Skeletal muscle tissue (tissue), 4 donors: ENCODE results near the gene KIZ. TPM values are rescaled to one million over a fixed set of nuclear protein-coding genes. Genes with fewer than 3 reads are reported as not detected.

ENCODE experiments used
- H3K27ac ChIP-seq: one replicate; pipeline ENCODE4 v1.7.0; 2013; ENCODE audit warnings: mild to moderate bottlenecking, low read depth, low read length, inconsistent platforms
- H3K27me3 ChIP-seq, 3 donors: one replicate each; pipeline ENCODE4 v1.7.0; 2013; ENCODE audit warnings: low read length in 3 of 3; ENCODE audit not compliant: control insufficient read depth in 3 of 3, insufficient read depth in 3 of 3
- H3K36me3 ChIP-seq, 3 donors: one replicate each; pipeline ENCODE4 v1.7.0; 2013; ENCODE audit warnings: low read length in 3 of 3; ENCODE audit not compliant: control insufficient read depth in 3 of 3, insufficient read depth in 3 of 3
- H3K4me1 ChIP-seq, 3 donors: one replicate each; pipeline ENCODE4 v1.7.0; 2013; ENCODE audit warnings: low read length in 3 of 3, mild to moderate bottlenecking in 3 of 3; ENCODE audit not compliant: control insufficient read depth in 3 of 3, insufficient read depth in 3 of 3
- H3K4me3 ChIP-seq, 3 donors: one replicate each; pipeline ENCODE4 v1.7.0; 2013; ENCODE audit warnings: low read length in 3 of 3
- H3K9ac ChIP-seq, 3 donors: one replicate each; pipeline ENCODE4 v1.7.0; 2013; ENCODE audit warnings: low read length in 3 of 3, mild to moderate bottlenecking in 3 of 3, moderate library complexity in 2 of 3, low read depth in 1 of 3
- H3K9me3 ChIP-seq, 3 donors: one replicate each; pipeline ENCODE4 v1.7.0; 2013; ENCODE audit warnings: low read length in 3 of 3; ENCODE audit not compliant: control insufficient read depth in 3 of 3
- total RNA-seq: library from RNA; depleted of rRNA; stranded (reverse); fragments of >200 nt; gene quantifications from one replicate; pipeline ENCODE4 v1.2.3, GENCODE V29; 2014
- donor health status: Osteomylitis.

Gene KIZ
- total RNA-seq, 1 donor from 2014 or later = 8.9 TPM

DNA sequence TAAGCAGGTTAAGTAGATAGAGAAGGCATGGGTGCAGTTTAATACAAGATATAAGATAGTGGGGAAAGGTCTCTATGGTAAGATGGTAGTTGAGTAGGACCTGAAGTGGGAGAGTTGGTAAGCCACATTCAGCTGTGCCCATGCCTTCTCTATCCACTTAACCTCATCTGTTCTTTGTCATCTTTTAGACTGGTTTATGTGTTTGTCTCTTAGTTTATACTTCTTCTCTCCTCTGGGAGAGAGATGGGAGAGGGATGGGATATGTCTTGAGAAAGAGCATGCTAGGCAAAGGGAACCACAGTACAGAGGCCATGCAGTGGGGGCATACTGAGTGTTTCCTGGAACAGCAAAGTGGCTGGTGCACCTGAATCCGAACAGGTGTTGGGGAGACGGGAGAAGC lies 46.7 kb downstream of the KIZ start:
- Histone ChIP-seq H3K4me1 (peaks cover 5 to 21% (median 9%) of the 10 kb centered on the region in 3 donors), H3K4me3 (no peak overlapping the region), H3K36me3 (no peaks in the 10 kb centered on the region), H3K9me3 (peaks cover 0 to under 1% (median under 1%) of the 10 kb centered on the region in 3 donors), H3K27ac (no peak overlapping the region), H3K9ac (no peak overlapping the region), H3K27me3 (no peaks in the 10 kb centered on the region)

DNA sequence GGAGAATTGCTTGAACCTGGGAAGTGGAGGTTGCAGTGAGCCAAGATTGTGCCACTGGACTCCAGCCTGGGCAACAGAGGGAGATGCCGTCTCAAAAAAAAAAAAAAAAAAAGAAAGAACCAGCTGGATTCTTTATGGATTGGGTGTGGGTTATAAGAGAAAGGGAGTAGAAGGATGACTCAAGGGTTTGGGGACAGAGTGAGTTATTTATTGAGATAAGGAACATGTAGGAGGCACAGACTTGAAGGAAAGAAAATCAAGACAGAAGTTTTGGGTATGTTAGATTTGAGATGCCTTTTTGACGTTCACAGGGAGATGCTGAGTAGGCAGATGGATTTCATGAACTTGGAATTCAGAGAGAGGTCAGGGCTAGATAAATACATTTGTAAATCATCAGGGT lies 47.6 kb downstream of the KIZ start:
- no peak overlapping the region for H3K27ac ChIP-seq
- H3K27me3 ChIP-seq = no peaks in the 10 kb centered on the region
- no peak overlapping the region for H3K4me3 ChIP-seq
- peaks cover 5 to 21% (median 9%) of the 10 kb centered on the region in 3 donors for H3K4me1 ChIP-seq
- no peak overlapping the region for H3K9ac ChIP-seq
- H3K9me3 ChIP-seq = peaks cover 0 to 4% (median 3%) of the 10 kb centered on the region in 3 donors
- no peaks in the 10 kb centered on the region for H3K36me3 ChIP-seq

DNA sequence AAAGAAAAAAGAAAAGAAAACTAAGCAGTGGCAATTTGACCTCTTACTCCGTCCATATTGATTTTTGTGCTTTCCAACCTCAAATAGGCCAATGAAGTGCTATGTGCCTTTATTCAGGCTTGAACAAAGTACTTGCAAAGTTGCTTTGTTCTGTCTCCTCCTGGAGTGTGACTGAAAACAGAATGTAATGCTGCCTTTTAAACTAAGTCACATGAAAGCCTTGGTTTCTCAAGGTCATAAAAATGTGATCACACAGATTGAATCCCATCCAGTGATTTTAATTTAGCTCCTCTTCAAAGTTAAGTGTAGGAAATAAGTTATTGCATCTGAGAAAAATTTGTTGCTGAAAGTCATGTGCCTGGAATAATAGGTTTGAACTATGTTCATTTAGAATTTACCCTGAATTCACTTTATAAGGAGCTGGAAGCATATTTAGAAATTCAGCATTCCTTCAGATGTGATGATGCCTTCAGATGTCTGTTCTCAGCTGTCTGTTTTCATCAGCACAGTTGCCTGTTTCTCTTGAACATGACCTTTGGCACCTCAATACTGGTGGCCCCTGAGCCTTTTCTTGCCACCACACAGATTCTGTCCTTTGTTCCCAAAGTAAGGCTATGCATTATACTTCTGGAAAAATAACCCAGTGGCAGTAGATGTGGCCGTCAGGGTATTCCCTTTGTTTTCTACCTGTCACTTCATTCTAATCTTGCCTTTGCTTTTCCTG lies 48.8 kb downstream of the KIZ start:
- H3K36me3 ChIP-seq = no peaks in the 10 kb centered on the region
- peaks cover 0 to 4% (median 3%) of the 10 kb centered on the region in 3 donors for H3K9me3 ChIP-seq
- no peaks in the 10 kb centered on the region for H3K27me3 ChIP-seq
- no peak overlapping the region for H3K27ac ChIP-seq
- H3K4me1 ChIP-seq = peaks cover 5 to 21% (median 9%) of the 10 kb centered on the region in 3 donors
- no peak overlapping the region for H3K9ac ChIP-seq
- no peak overlapping the region for H3K4me3 ChIP-seq

DNA sequence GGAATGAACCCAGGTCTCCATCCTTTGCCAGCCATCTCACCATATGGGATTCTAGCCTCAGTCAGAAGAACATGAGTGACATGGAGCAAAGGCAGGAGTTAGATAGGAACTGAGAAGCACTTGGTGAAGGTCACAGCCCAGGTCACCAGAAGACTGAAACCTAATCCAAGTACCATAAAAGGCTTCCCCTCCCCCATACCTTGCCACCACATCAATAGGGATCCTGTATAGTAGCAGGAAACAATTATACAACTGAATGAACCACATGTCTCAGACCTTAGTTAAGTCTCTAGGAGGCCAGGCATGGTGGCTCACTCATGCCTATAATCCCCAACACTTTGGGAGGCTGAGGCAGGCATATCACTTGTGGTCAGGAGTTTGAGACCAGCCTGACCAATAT lies 49.6 kb downstream of the KIZ start:
- no peaks in the 10 kb centered on the region for H3K36me3 ChIP-seq
- H3K9me3 ChIP-seq = peaks cover 0 to 4% (median 3%) of the 10 kb centered on the region in 3 donors
- no peak overlapping the region for H3K9ac ChIP-seq
- no peak overlapping the region for H3K4me3 ChIP-seq
- H3K27me3 ChIP-seq = no peaks in the 10 kb centered on the region
- no peak overlapping the region for H3K27ac ChIP-seq
- peaks cover 5 to 21% (median 9%) of the 10 kb centered on the region in 3 donors for H3K4me1 ChIP-seq

DNA sequence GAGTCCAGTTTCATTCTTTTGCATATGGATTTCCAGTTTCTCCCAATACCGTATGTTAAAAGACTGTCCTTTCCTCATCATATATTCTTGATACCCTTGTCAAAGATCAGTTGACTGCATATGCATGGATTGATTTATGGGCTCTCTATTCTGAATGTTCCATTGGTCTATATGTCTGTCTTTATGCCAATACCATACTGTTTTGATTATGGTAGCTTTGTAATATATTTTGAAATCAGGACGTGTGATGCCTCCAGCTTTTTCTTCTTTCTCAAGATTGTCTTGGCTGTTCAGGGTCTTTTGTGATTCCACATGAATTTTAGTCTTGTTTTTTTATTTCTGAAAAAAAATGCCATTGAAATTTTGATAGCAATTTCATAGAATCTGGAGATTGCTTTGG lies 51.9 kb downstream of the KIZ start:
- no peaks in the 10 kb centered on the region for H3K36me3 ChIP-seq
- H3K27ac ChIP-seq = no peak overlapping the region
- peaks cover 0 to 4% (median 3%) of the 10 kb centered on the region in 3 donors for H3K9me3 ChIP-seq

DNA sequence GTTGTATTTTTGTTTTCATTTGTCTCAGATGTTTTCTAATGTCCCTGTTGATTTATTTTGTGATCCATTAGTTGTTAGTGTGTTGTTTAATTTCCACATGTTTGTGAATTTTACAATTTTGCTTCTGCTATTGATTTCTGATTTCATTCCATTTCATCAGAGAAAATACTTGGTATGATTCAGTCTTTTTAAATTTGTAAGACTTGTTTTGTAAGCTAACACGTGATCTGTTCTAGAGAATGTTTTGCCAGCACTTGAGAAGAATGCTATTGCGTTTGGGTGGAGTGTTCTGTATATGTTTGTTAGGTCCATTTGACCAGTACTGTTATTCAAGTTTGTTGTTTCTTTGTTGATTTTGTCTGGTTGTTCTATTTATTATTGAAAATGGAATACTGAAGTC lies 53.9 kb downstream of the KIZ start:
- Histone ChIP-seq H3K9me3 (peaks cover 0 to 4% (median 3%) of the 10 kb centered on the region in 3 donors), H3K4me3 (no peak overlapping the region), H3K27ac (no peak overlapping the region), H3K4me1 (peaks cover 4 to 14% (median 11%) of the 10 kb centered on the region in 3 donors), H3K36me3 (no peaks in the 10 kb centered on the region), H3K27me3 (no peaks in the 10 kb centered on the region), H3K9ac (no peak overlapping the region)

More for the DNA sequence above, 51.9 kb downstream of the KIZ start:
- Histone ChIP-seq H3K4me3 (no peak overlapping the region), H3K9ac (no peak overlapping the region), H3K27me3 (no peaks in the 10 kb centered on the region), H3K4me1 (peaks cover 6 to 18% (median 10%) of the 10 kb centered on the region in 3 donors)

DNA sequence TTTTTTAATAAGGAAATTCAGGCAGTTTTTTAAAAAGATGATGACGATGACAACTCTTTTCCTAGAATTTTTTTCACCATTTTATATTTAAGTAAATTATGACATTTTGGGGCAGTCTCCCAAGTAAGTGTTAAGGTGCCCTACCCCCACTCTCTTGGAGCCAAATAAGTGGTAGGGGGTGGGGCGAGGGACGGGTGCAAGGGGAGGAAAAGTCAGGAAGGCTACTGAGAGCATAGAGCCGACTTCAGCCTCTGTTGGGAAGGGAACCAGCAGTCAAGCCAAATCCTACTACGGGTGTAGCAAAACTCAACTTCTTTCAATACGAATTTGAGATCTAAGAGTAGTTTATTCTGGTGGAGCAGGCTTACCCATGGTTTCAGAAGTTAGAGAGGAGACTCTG lies 54.4 kb downstream of the KIZ start:
- H3K27ac ChIP-seq = no peak overlapping the region
- H3K36me3 ChIP-seq = no peaks in the 10 kb centered on the region
- H3K9me3 ChIP-seq = peaks cover 0 to 4% (median 3%) of the 10 kb centered on the region in 3 donors

DNA sequence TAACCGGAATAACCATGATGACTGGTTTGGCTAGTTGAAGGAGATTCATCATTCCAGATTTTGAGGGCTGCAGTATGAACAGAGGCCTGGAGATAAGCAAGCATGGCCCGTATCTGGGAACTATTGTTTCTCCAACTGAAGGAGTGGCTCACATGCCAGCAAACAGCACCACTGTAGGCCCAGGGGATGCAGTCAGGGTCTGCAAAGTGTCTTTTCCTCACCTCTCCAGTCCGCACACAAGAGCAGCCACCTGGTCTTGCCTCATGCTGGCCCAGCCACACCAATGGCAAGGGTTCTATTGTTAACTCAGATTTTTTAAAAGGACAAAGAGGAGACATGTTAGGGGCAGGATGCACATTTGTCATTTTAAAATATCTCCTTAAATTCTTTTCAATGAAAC lies 55.1 kb downstream of the KIZ start:
- H3K27ac ChIP-seq = no peak overlapping the region

More for the DNA sequence above, 54.4 kb downstream of the KIZ start:
- Histone ChIP-seq H3K4me1 (peaks cover 4 to 11% (median 9%) of the 10 kb centered on the region in 3 donors), H3K27me3 (no peaks in the 10 kb centered on the region), H3K9ac (no peak overlapping the region), H3K4me3 (no peak overlapping the region)

DNA sequence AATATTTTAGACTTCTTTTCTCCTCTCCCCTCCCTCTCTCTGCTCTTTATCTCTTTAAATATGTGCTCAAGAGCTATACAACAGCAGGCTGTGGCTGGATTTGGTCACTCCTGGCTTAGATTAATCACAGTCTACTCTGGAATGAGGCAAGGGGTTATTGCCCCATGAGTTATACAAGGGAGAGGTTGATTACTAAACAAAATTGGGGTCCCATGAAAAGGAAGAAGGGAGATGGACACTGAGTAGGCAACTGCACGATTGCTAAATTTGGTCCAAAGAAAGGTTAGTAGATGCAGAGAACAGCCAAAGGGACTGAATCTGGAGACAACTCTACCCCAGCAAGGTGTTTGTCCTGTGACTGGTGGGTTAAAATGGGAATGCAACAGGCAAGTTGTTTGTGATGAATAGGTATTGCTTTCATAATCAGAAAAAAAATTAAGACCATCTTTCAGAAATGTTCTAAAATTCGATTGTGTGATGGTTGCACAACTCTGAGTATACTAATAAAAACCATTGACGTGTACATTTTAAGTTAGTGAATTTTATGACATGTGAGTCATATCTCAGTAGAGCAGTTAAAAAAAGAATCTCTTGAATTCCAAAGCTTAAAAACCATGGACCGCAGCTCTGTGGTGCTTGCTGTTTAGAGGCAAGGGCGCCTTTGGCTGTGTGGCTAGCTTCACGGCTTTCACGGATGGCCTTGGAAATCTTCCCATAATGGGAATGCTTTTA lies 57.1 kb downstream of the KIZ start:
- H3K36me3 ChIP-seq = peaks cover 0 to 2% (median 0%) of the 10 kb centered on the region in 3 donors
- peak overlapping the region in 1 of 3 donors; percentile 3 for H3K4me3 ChIP-seq
- H3K27ac ChIP-seq = peak overlapping the region; percentile 3
- H3K4me1 ChIP-seq = peaks cover 4 to 11% (median 7%) of the 10 kb centered on the region in 3 donors
- H3K9me3 ChIP-seq = no peaks in the 10 kb centered on the region
- H3K27me3 ChIP-seq = no peaks in the 10 kb centered on the region
- H3K9ac ChIP-seq = no peak overlapping the region

More for the DNA sequence above, 55.1 kb downstream of the KIZ start:
- H3K36me3 ChIP-seq = no peaks in the 10 kb centered on the region
- no peaks in the 10 kb centered on the region for H3K27me3 ChIP-seq
- H3K9ac ChIP-seq = no peak overlapping the region
- H3K4me1 ChIP-seq = peaks cover 4 to 11% (median 7%) of the 10 kb centered on the region in 3 donors
- H3K4me3 ChIP-seq = no peak overlapping the region
- H3K9me3 ChIP-seq = peaks cover 0 to 4% (median 3%) of the 10 kb centered on the region in 3 donors

DNA sequence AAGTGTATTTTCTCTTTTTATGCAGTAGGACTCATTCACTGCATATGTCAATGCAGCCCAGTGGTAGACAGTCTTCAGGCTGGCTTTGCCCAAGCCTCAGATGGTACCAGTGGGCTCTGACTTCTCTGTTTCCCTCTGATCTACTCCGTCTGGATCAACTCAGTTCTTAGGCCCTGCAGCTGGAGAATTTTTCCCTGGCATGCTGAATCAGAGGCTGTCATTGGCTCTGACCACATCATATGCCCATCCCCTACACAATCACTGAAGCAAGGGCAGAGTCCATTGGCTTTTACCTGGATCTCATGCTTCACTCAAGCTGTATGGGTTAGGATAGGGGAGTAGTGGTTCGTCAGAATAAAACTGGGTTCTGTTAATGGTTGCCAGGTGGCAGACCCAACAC lies 57.8 kb downstream of the KIZ start:
- H3K9ac ChIP-seq = no peak overlapping the region
- H3K27me3 ChIP-seq = no peaks in the 10 kb centered on the region
- H3K9me3 ChIP-seq = no peaks in the 10 kb centered on the region
- H3K27ac ChIP-seq = no peak overlapping the region
- no peak overlapping the region for H3K4me3 ChIP-seq
- H3K36me3 ChIP-seq = peaks cover 0 to 2% (median 0%) of the 10 kb centered on the region in 3 donors
- peaks cover 4 to 11% (median 7%) of the 10 kb centered on the region in 3 donors for H3K4me1 ChIP-seq
